ENCODE data around the gene C10orf120. TPM values are rescaled to one million over a fixed set of nuclear protein-coding genes. Genes with fewer than 3 reads are reported as not detected.

C10orf120 gene
- total and polyA plus RNA-seq, 2 experiments from 2014 or later = not detected

- no peak for TF ChIP-seq REST (IDR thresholded peaks at IDR 0.05; ENCODE audit: unreplicated experiment)
- TF ChIP-seq POLR2AphosphoS5 (IDR thresholded peaks at IDR 0.05; ENCODE audit: low read depth) = no peak
- no peak for TF ChIP-seq JUNB (IDR thresholded peaks at IDR 0.05; ENCODE audit: unreplicated experiment)
- TF ChIP-seq ZNF462 (CRISPR knock-in tag; IDR thresholded peaks at IDR 0.05) = no peak
- no peak for TF ChIP-seq EZH2phosphoT487 (IDR thresholded peaks at IDR 0.05; ENCODE audit: unreplicated experiment)
- no peak for TF ChIP-seq CREB1 (CRISPR knock-in tag; IDR thresholded peaks at IDR 0.05; ENCODE audit: low read depth)
- TF ChIP-seq EZH2 (IDR thresholded peaks at IDR 0.05; ENCODE audit: low read depth, unreplicated experiment) = no peak
These were observed 30.6 kb downstream of the C10orf120 start (continued) for GRCh38 chr10:122669045-122669444.

Data from GM23338 (cell line).